Adrenal gland (tissue), 19 donors: Measurements from ENCODE around the gene GRAP2. TPM values are rescaled to one million over a fixed set of nuclear protein-coding genes. Genes with fewer than 3 reads are reported as not detected.

Source experiments
- DNase-seq, 7 donors: peaks; one replicate each; pipeline ENCODE4 v3.0.0-alpha.2; 2019 to 2020
- H3K27ac ChIP-seq, 5 donors: fragments of 200-600 bp; sonication (generic) in 4 of 5; 1 replicate in 3 of 5; 2 replicates in 2 of 5; pipeline versions ENCODE4 v1.5.1 to v1.8.0; 2016 to 2020; ENCODE audit warnings: mild to moderate bottlenecking in 1 of 5
- H3K27me3 ChIP-seq: fragments of 200-600 bp; 2 replicates; pipeline ENCODE4 v1.8.0; 2021
- H3K36me3 ChIP-seq, 2 donors: fragments of 200-600 bp; replicated peaks in 1 of 2; 1 replicate in 1 of 2; 2 replicates in 1 of 2; pipeline versions ENCODE4 v1.5.1 to v1.8.0; 2018 to 2022
- H3K4me1 ChIP-seq, 2 donors: fragments of 200-600 bp; replicated peaks in 1 of 2; 1 replicate in 1 of 2; 2 replicates in 1 of 2; pipeline versions ENCODE4 v1.5.1 to v1.8.0; 2018 to 2021
- H3K4me3 ChIP-seq, 4 donors: fragments of 200-600 bp; sonication (generic) in 3 of 4; one replicate each; pipeline ENCODE4 v1.5.1; 2016 to 2018
- H3K9me3 ChIP-seq, 3 donors: fragments of 200-600 bp; sonication (generic) in 1 of 3; replicated peaks in 1 of 3; 1 replicate in 2 of 3; 2 replicates in 1 of 3; pipeline versions ENCODE4 v1.5.1 to v1.8.0; 2016 to 2021
- CTCF ChIP-seq, 6 experiments: fragments of 450-650 bp in 4 of 6; fragments of 200-600 bp in 2 of 6; sonication (generic) in 1 of 6; IDR thresholded peaks; 1 replicate in 5 of 6; 2 replicates in 1 of 6; pipeline versions ENCODE4 v1.5.1 to v1.8.0; 2016 to 2021; ENCODE audit warnings: antibody characterized with exemption in 6 of 6, mild to moderate bottlenecking in 2 of 6, moderate library complexity in 1 of 6
- POLR2A ChIP-seq, 2 donors: fragments of 450-650 bp; IDR thresholded peaks; one replicate each; pipeline ENCODE4 v1.6.1; 2017; ENCODE audit warnings: antibody characterized with exemption in 2 of 2, mild to moderate bottlenecking in 2 of 2, moderate library complexity in 1 of 2
- WGBS, 4 donors: extraction: QIAGEN DNeasy Blood & Tissue Kit in 2 of 4; methylation state at CpG; one replicate each; pipeline versions ENCODE4 v1.1.5 to v1.1.7; 2013 to 2017; 5-methylcytosine and 5-hydroxymethylcytosine counted together
- intact Hi-C, 2 donors: fragments of 100-400 bp; cut with DNase I; formaldehyde crosslinking; loops; one replicate each; pipeline versions ENCODE4 v1.14.1 to v1.15.0; 2022 to 2023
- long read RNA-seq, 10 donors: library from polyadenylated mRNA in 3 of 10; unstranded in 2 of 10; stranded (forward) in 1 of 10; transcript quantifications; one replicate each; pipeline ENCODE4 v2.0.0 and lab custom pipeline, GENCODE V29; 2021 to 2026
- polyA plus RNA-seq, 3 donors: library from polyadenylated mRNA; stranded (reverse); fragments of 200-250 nt in 2 of 3; fragments of 350-450 nt in 1 of 3; fragmentation: Illumina TruSeq in 1 of 3; extraction: RNeasy Lipid Tissue Mini Kit (QIAGEN cat#74804) in 1 of 3; gene quantifications; one replicate each; pipeline ENCODE4 v1.2.3, GENCODE V29; 2013 to 2014
- total RNA-seq, 9 donors: library from RNA; depleted of rRNA in 4 of 9; stranded (reverse); fragments of >200 nt in 4 of 9; fragments of 120-200 nt in 1 of 9; fragmentation: NEBNext Ultra II Directional in 1 of 9; extraction: Animal tissue kit (Norgen Biotek cat#: 25700) in 1 of 9; gene quantifications; one replicate each; pipeline versions ENCODE4 v1.1.0 to v1.2.4, GENCODE V29; 2013 to 2023
- donor health status: healthy with polysubstance abuse.
- donor health status: Bipolar disorder and iron deficiency.
- donor health status: DM: yes; HTN: yes; CAD: no.
- donor health status: DM: no; HTN: no; CAD: no.
- donor health status: DM: no; HTN: no; CAD: no.
- donor health status: DM: yes; HTN: yes; CAD: no.

Gene GRAP2
- 1 to 10 TPM in 2 of 9 donors, under 1 TPM in 6, not detected in 1; 0.28 to 1.7 (median 0.69) TPM for total RNA-seq
- under 1 TPM; 0.29 to 0.97 (median 0.30) TPM for polyA plus RNA-seq
- long read RNA-seq, donor 1, result 0 reads
- long read RNA-seq, donor 2, result 0 reads
- long read RNA-seq, donor 3, result 0 reads
- long read RNA-seq, donor 4, result 0 reads
- long read RNA-seq, donor 5, result 0 reads
- long read RNA-seq, donor 6, result 0 reads
- long read RNA-seq, donor 7, result 0 reads
- long read RNA-seq, donor 8, partial matches to known transcripts, result 0 of 1 reads
- long read RNA-seq, donor 8, other reads (novel, unspliced or antisense), result 0 of 1 reads
- long read RNA-seq, donor 9, partial matches to known transcripts, result 0 of 1 reads
- long read RNA-seq, donor 9, other reads (novel, unspliced or antisense), result 0 of 1 reads
- long read RNA-seq, donor 10, result 0 reads

DNA sequence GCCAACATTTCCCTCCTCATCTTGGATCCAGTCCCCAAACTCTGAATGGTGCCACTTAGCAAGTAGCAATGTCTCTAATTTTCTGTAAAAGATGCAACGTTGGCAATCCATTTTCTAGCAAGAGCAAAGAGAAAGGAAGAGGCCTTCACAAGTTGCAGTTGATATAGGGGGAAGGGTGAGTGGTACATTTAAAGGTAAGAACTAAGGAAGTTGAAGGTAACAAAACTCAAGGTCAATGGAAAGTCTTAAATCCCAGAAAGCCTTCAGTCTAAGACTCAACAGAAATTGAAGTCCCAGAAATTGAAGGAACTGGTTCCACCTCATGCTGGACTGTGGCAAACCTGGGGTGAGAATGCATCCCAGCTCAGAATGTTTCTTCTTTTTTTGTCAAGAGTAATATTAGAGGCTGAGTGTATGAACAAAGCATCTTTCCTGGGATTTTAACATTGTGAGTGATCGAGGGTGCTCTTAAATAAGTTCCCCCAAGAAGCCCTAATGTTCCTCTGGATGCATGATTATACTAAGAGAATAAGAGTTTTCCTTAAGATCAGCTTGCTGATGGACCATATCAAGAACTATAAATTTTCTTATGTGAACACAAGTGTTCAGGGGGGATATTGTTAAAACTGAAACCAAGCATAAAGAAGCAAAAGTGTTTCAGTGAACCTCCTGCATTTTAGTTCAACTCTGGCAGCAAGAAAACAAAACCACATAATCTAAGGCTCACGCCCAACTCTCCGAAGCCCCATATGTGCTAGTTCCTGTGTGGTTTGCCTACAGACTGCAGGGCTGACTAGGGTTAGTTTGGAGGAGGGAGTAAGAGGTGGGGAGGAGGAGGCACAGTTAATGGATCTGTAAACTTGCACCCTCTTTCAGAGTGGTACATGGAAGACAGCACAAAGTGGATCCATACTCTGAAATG lies at the start of gene GRAP2:
GRAP2 (plus strand) TSS at position 779 of the 922 bp plus-strand sequence. CDS start 46,023 bp downstream, outside the sequence.
- Histone ChIP-seq H3K27me3 (no peaks in the 10 kb centered on the region), H3K36me3 (no peaks in the 10 kb centered on the region), H3K4me1 (no peaks in the 10 kb centered on the region), H3K4me3 (no peak within 1 kb of the TSS), H3K9me3 (no peaks in the 10 kb centered on the region), H3K27ac (no peak within 1 kb of the TSS)
- no peak for DNase-seq
- no peak for TF ChIP-seq CTCF (IDR thresholded peaks at IDR 0.05)
- no peak for TF ChIP-seq POLR2A (IDR thresholded peaks at IDR 0.05)
- intact Hi-C loops, result no loop called here
- WGBS, 4 donors, result 60 to 76% (median 75%) methylated on average over 4 of the region's 4 CpGs

- H3K4me1 ChIP-seq, result no peaks in the 10 kb centered on the region
- no peaks in the 10 kb centered on the region for H3K9me3 ChIP-seq
- intact Hi-C loops, result no loop called here
- no peak for DNase-seq
- WGBS, 4 donors, result 82 to 91% (median 87%) methylated on average over 4 of the region's 4 CpGs
- no peak overlapping the region for H3K27ac ChIP-seq
- no peak for TF ChIP-seq CTCF (IDR thresholded peaks at IDR 0.05)
- TF ChIP-seq POLR2A (IDR thresholded peaks at IDR 0.05), result no peak
- peaks cover 8% of the 10 kb centered on the region for H3K27me3 ChIP-seq
- H3K36me3 ChIP-seq, result no peaks in the 10 kb centered on the region
- H3K4me3 ChIP-seq, result no peak overlapping the region
Observed at GRCh38 chr22:39851606-39852315, 49.1 kb upstream of the GRAP2 start.

- Histone ChIP-seq H3K27me3 (peaks cover 8% of the 10 kb centered on the region), H3K9me3 (no peaks in the 10 kb centered on the region), H3K4me1 (no peaks in the 10 kb centered on the region), H3K4me3 (no peak overlapping the region), H3K27ac (no peak overlapping the region), H3K36me3 (no peaks in the 10 kb centered on the region)
- WGBS, 4 donors, result 60 to 72% (median 65%) methylated on average over 2 of the region's 2 CpGs
- TF ChIP-seq POLR2A (IDR thresholded peaks at IDR 0.05), result no peak
- TF ChIP-seq CTCF (IDR thresholded peaks at IDR 0.05), result no peak
- intact Hi-C loops, result no loop called here
- DNase-seq, result no peak
Observed at GRCh38 chr22:39852799-39853198, 48.1 kb upstream of the GRAP2 start.

GRCh38 chr22:39856588-39856987 lies 44.3 kb upstream of the GRAP2 start:
- no peaks in the 10 kb centered on the region for H3K9me3 ChIP-seq
- intact Hi-C loops, result no loop called here
- 48 to 57% (median 51%) methylated on average over 4 of the region's 4 CpGs for WGBS, 4 donors
- no peaks in the 10 kb centered on the region for H3K4me1 ChIP-seq
- DNase-seq, result peak in 3 of 7 donors; percentile 3 to 25 (median 15)
- TF ChIP-seq POLR2A (IDR thresholded peaks at IDR 0.05) (no peak), CTCF (IDR thresholded peaks at IDR 0.05) (no peak)
- H3K36me3 ChIP-seq, result no peaks in the 10 kb centered on the region
- H3K27ac ChIP-seq, result no peak overlapping the region
- no peak overlapping the region for H3K4me3 ChIP-seq
- H3K27me3 ChIP-seq, result peaks cover 5% of the 10 kb centered on the region
